Stimulated activated naive CD8-positive, alpha-beta T cell treated with anti-CD3 and anti-CD28 coated beads, Interleukin-15, Interleukin-2, amounts not matched to agents 100 ng/mL and 50 ng/mL, for 24 hours (primary cell): Measurements from ENCODE around the gene LDOC1.
"Not testable (repeated sequence)": the region's sequence is repeated elsewhere in the genome, so short reads cannot be mapped to it uniquely, and the experiment has no call there.

Experiments used
- H3K27ac Mint-ChIP-seq: one replicate; pipeline ENCODE4 v1.8.0; 2021; ENCODE audit warnings: mild to moderate bottlenecking, mixed read lengths
- H3K27me3 Mint-ChIP-seq: one replicate; pipeline ENCODE4 v1.8.0; 2021; ENCODE audit warnings: mixed read lengths
- H3K36me3 Mint-ChIP-seq: one replicate; pipeline ENCODE4 v1.8.0; 2021; ENCODE audit warnings: low read depth, mixed read lengths
- H3K4me1 Mint-ChIP-seq: one replicate; pipeline ENCODE4 v1.8.0; 2021; ENCODE audit warnings: low read depth, mixed read lengths
- H3K4me3 Mint-ChIP-seq: one replicate; pipeline ENCODE4 v1.8.0; 2021; ENCODE audit warnings: mild to moderate bottlenecking, mixed read lengths
- H3K9me3 Mint-ChIP-seq: one replicate; pipeline ENCODE4 v1.8.0; 2021; ENCODE audit warnings: mixed read lengths

The LDOC1 gene

DNA sequence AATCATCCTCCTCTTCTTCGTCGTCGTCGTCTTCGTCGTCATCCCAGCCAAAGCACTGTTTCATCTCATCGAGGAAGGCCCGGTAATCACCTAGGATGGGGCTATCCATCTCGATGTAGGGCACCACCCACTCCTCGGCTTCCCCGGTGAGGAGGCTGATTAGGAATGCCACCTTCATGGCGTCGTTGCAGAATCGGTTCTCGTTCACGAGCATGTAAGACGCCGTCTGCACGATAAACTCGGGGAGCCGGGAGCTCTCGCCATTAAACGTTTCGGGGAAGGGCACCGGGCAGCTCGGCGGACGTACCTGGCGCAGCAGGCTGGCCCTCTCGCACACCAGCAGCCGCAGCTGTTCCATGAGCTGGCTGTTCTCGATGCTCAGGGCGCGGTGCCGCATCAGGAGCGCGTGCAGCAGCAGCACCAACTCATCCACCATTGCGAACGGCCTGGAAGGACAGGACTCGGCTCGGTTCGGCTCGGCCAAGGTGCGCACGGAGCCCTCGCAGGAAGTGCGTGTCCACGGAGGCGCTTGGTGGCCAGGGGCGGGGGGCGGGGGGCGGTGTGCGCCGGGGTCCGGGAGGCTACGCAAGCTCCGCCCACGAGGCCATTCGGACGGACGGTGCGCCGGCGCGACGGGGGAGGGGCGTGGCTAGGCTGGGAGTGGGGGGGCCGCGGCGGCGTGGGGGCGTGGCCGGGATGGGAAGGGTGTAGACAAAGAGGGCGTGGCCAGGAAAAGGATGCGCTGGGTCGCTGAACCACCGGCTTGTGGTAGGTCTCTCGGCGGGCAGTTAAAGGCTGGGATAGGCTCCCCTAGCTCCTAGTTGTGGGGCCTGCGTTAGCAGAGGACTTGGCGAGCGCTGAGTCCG lies at the start of gene LDOC1:
LDOC1 (minus strand) TSS at position 544 of the 866 bp plus-strand sequence; CDS start at position 436, 108 bp downstream.
- Mint-ChIP-seq H3K4me1 (no peaks in the 10 kb centered on the region), H3K9me3 (no peaks in the 10 kb centered on the region), H3K4me3 (peak within 1 kb of the TSS; percentile 68), H3K36me3 (no peaks in the 10 kb centered on the region), H3K27ac (no peak within 1 kb of the TSS), H3K27me3 (peaks cover 8% of the 10 kb centered on the region)

- no peaks in the 10 kb centered on the region for H3K9me3 Mint-ChIP-seq
These were observed 44.7 kb upstream of the LDOC1 start for GRCh38 chrX:141221611-141222010.

DNA sequence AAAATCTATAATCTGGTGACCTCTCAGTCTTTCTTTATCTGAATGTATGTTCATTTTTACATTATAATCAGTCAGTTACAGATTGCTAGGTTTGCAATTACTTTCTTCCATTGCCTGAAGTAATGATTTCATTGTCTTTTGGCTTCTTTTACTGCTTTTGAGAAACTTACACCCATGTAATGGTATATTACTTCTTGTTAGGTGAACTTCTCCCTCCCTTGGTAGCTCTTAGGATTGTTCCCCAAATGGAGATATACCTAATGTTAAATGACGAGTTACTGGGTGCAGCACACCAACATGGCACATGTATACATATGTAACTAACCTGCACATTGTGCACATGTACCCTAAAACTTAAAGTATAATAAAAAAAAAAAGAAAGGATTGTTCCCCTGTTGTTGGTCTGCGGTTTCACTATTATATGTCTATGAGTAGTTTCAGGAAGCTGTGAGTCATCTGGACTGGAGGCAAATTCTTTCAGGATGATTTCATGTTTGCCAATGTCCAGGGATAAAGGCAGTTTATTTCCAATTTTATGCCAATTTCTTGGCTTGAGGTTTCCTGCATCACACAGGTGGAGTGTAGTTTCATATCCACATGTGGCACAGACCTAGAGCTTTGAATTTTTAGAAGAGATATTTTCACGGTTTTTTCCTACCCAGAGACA lies 43.5 kb upstream of the LDOC1 start:
- no peaks in the 10 kb centered on the region for H3K4me1 Mint-ChIP-seq
- no peak overlapping the region for H3K27ac Mint-ChIP-seq
- no peaks in the 10 kb centered on the region for H3K9me3 Mint-ChIP-seq
- no peaks in the 10 kb centered on the region for H3K36me3 Mint-ChIP-seq
- H3K27me3 Mint-ChIP-seq, result no peaks in the 10 kb centered on the region
- no peak overlapping the region for H3K4me3 Mint-ChIP-seq

More at GRCh38 chrX:141221611-141222010, 44.7 kb upstream of the LDOC1 start:
- no peak overlapping the region for H3K4me3 Mint-ChIP-seq
- H3K27me3 Mint-ChIP-seq, result no peaks in the 10 kb centered on the region
- H3K4me1 Mint-ChIP-seq, result no peaks in the 10 kb centered on the region
- H3K27ac Mint-ChIP-seq, result no peak overlapping the region
- H3K36me3 Mint-ChIP-seq, result no peaks in the 10 kb centered on the region

DNA sequence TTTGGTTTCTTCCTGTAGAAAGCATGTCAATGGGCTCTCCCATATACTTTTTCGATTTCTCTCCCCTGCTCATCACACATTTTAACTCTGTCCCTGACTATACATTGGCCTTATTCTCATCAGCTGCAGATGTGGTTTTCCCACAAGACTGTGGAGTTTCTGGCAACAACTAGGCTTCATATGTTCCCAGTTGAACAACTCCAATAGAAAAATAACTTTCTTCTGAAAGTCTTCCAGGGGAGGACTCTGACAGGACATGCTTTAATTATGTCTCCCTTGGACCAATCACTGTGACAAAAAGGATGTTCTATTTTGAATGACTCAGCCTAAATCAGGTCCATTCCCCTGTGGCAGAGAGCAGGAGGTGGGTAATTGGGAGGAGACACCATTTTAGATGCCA lies 37.3 kb upstream of the LDOC1 start:
- Mint-ChIP-seq H3K4me1 (no peaks in the 10 kb centered on the region), H3K27me3 (no peaks in the 10 kb centered on the region), H3K4me3 (no peak overlapping the region), H3K27ac (no peak overlapping the region), H3K36me3 (no peaks in the 10 kb centered on the region), H3K9me3 (no peaks in the 10 kb centered on the region)

DNA sequence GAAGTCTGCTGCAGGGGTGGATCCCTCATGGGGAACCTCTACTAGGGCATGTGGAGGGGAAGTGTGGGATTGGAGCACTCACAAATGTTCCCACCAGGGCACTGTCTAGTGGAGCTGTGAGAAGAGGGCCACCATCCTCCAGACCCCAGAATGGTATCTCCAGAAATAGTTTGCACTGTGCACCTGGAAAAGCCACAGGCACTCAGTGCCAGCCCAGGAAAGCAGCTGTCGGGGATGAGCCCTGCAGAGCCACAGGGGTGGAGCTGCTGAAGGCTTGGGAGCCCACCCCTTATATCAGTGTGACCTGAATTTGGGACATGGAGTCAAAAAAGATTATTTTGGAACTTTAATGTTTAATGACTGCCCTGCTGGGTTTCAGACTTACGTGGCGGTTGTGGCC lies 25.0 kb upstream of the LDOC1 start:
- H3K36me3 Mint-ChIP-seq, result no peaks in the 10 kb centered on the region
- no peak overlapping the region for H3K27ac Mint-ChIP-seq
- no peaks in the 10 kb centered on the region for H3K9me3 Mint-ChIP-seq
- H3K4me3 Mint-ChIP-seq, result no peak overlapping the region
- H3K4me1 Mint-ChIP-seq, result no peaks in the 10 kb centered on the region
- H3K27me3 Mint-ChIP-seq, result no peaks in the 10 kb centered on the region

GRCh38 chrX:141188573-141188972 lies 11.6 kb upstream of the LDOC1 start:
- not testable (repeated sequence) for H3K36me3 Mint-ChIP-seq, H3K27ac Mint-ChIP-seq, H3K4me3 Mint-ChIP-seq, H3K4me1 Mint-ChIP-seq, H3K27me3 Mint-ChIP-seq, H3K9me3 Mint-ChIP-seq

- Mint-ChIP-seq H3K4me3 (no peak overlapping the region), H3K27ac (no peak overlapping the region), H3K27me3 (no peaks in the 10 kb centered on the region), H3K36me3 (no peaks in the 10 kb centered on the region), H3K9me3 (no peaks in the 10 kb centered on the region), H3K4me1 (no peaks in the 10 kb centered on the region)
These were observed 8.4 kb upstream of the LDOC1 start for GRCh38 chrX:141185366-141185765.

- Mint-ChIP-seq H3K27ac (no peak overlapping the region), H3K4me1 (no peaks in the 10 kb centered on the region), H3K4me3 (no peak overlapping the region), H3K27me3 (peaks cover 4% of the 10 kb centered on the region), H3K9me3 (no peaks in the 10 kb centered on the region), H3K36me3 (no peaks in the 10 kb centered on the region)
These were observed 6.1 kb upstream of the LDOC1 start for GRCh38 chrX:141183000-141183399.

DNA sequence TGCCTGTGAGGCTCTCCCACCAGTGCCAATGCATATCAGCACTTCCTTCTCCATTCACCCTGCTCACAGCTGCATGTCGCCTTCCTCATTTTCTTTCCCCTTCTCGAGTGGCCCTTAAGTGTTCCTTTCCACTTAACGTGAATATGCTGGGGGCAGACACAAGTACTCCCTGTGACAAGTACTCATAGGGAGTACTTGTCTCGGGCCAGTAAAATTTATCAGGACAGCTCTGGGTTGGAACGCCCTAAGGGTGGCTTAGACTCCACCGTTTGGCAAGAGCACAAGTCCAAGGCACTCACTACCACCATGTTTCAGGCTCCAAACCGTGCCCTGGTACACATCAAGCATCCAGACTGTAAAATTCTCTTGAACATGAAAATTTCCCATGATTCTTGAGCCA lies 3.9 kb upstream of the LDOC1 start:
- Mint-ChIP-seq H3K27me3 (peaks cover 6% of the 10 kb centered on the region), H3K4me1 (no peaks in the 10 kb centered on the region), H3K4me3 (no peak overlapping the region), H3K9me3 (no peaks in the 10 kb centered on the region), H3K27ac (no peak overlapping the region), H3K36me3 (no peaks in the 10 kb centered on the region)

GRCh38 chrX:141175786-141176185 lies 1.1 kb downstream of the LDOC1 start:
- Mint-ChIP-seq H3K27ac (no peak overlapping the region), H3K27me3 (peaks cover 8% of the 10 kb centered on the region), H3K36me3 (no peaks in the 10 kb centered on the region), H3K9me3 (no peaks in the 10 kb centered on the region), H3K4me3 (peak overlapping the region; percentile 68), H3K4me1 (no peaks in the 10 kb centered on the region)

- Mint-ChIP-seq H3K27me3 (no peaks in the 10 kb centered on the region), H3K9me3 (no peaks in the 10 kb centered on the region), H3K4me1 (no peaks in the 10 kb centered on the region), H3K27ac (no peak overlapping the region), H3K36me3 (no peaks in the 10 kb centered on the region), H3K4me3 (no peak overlapping the region)
These were observed 12.5 kb downstream of the LDOC1 start for GRCh38 chrX:141164406-141164805.

DNA sequence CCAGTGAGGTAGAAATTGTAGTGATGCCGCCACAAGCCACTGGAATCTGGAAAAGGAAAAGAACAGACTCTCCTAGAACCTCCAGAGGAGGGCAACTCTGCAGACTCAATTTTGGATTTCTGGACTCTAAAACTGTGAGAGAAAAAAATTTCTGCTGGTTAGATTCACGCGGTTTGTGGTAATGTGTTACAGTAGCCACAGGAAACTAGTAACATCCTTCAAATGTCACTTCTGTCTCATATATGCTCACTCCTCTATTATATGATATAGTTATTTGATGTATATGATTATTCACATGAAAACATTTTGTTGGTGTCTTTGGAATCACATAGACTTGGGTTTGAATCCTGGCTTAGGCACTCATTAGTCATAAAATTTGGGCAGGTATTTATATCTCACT lies 18.8 kb downstream of the LDOC1 start:
- Mint-ChIP-seq H3K4me1 (no peaks in the 10 kb centered on the region), H3K27ac (no peak overlapping the region), H3K36me3 (no peaks in the 10 kb centered on the region), H3K4me3 (no peak overlapping the region), H3K9me3 (peaks cover 13% of the 10 kb centered on the region), H3K27me3 (no peaks in the 10 kb centered on the region)

- H3K27me3 Mint-ChIP-seq, H3K27ac Mint-ChIP-seq, H3K4me3 Mint-ChIP-seq, H3K4me1 Mint-ChIP-seq, H3K36me3 Mint-ChIP-seq: not testable (repeated sequence)
- peaks cover 27% of the 10 kb centered on the region for H3K9me3 Mint-ChIP-seq
These were observed 21.7 kb downstream of the LDOC1 start for GRCh38 chrX:141155231-141155630.

DNA sequence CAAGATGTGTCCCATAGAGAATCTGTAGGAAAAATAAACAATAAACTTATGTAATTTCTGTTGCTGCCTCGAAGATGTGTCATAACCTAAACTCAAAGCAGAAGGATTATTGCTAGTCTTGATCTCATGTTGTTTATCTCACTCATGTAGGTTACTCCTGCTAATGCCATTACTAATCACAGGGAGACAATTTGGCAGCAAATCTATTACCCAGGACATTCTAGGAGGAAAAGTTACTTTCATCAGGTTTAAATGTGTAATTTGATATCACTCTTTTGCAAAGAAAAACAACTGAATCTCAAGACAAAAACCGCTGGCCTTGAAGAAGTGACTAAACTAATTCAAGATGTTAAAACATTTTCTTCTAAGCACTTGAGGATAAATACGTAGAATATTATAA lies 34.0 kb downstream of the LDOC1 start:
- Mint-ChIP-seq H3K9me3 (no peaks in the 10 kb centered on the region), H3K27me3 (no peaks in the 10 kb centered on the region)

GRCh38 chrX:141133272-141133671 lies 43.7 kb downstream of the LDOC1 start:
- Mint-ChIP-seq H3K9me3 (no peaks in the 10 kb centered on the region), H3K27ac (no peak overlapping the region), H3K36me3 (no peaks in the 10 kb centered on the region), H3K4me1 (no peaks in the 10 kb centered on the region), H3K4me3 (no peak overlapping the region), H3K27me3 (no peaks in the 10 kb centered on the region)

More for the DNA sequence above, 34.0 kb downstream of the LDOC1 start:
- Mint-ChIP-seq H3K27ac (no peak overlapping the region), H3K4me1 (no peaks in the 10 kb centered on the region), H3K36me3 (no peaks in the 10 kb centered on the region), H3K4me3 (no peak overlapping the region)
